Activated CD4-positive, CD25-positive, alpha-beta regulatory T cell treated with anti-CD3 and anti-CD28 coated beads, Interleukin-2, amount 50 U/mL, for 72 hours (primary cell): Measurements from ENCODE around the gene PGC.

Experiments used
- DNase-seq: peaks from one replicate; pipeline ENCODE4 v3.0.0; 2021

Gene PGC

DNA sequence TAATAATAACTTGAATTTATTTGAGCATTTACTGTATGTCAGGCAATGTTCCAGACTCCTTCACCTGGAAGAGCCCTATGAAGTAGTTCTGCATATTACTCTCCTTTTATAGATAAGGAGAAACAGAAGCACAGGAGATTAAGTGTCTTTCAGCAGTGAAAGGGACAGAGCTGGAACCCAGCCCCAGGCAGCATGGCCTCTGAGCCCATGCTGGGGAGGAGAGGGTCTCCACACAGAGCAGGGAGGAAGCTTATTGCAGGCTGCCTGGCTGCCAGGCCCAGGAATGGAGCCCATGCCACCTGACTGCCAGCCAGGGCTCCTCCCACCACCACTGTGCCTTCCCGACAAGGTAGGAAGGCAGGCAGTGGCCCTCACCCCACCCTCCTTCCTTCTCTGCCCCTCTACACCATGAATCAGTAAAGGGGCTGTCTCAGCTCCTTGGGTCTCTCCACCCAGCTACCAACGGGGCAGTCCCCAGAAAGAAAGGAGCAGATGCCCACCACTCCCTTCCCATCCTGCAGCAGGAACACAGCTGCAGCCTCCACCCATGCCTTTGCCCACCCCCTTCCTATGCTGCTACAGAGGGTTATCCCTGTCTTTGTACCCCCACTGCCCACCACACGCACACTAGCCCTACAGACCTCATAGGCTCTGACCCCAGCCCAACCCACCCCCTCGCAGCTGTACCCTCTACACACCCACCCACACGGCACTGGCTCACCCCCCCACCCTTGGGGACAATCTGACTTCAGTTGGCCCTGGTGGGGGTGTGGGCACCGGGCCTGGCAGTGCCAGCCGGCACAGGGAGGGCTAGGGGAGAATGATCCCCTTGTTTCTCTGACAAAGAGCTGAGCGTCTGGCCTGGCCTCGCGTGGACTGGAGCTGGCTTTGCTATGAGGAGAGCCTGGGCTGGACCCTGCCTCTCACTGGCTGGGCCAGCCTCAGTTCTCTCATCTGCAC lies 53.6 kb downstream of the PGC start:
- DNase-seq = no peak

DNA sequence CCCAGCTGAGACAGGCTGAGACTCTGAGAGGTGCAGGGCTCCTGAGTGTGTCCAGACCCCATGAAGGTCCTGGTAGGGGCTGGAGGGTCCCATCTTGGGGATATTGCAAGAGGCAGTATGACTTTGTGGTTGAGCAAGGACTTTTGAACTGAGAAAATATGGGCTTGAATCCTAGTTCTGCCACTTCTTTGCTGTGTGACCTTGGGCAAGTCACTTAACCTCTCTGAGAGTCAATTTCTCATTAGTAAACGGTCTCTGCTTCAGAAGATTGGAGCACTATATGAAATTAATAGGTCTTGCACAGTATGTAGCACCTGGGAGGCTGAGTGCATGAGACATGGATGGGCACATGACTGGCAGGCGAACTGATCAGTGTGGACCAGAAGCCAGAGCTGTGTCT lies 54.5 kb downstream of the PGC start:
- DNase-seq = no peak

DNA sequence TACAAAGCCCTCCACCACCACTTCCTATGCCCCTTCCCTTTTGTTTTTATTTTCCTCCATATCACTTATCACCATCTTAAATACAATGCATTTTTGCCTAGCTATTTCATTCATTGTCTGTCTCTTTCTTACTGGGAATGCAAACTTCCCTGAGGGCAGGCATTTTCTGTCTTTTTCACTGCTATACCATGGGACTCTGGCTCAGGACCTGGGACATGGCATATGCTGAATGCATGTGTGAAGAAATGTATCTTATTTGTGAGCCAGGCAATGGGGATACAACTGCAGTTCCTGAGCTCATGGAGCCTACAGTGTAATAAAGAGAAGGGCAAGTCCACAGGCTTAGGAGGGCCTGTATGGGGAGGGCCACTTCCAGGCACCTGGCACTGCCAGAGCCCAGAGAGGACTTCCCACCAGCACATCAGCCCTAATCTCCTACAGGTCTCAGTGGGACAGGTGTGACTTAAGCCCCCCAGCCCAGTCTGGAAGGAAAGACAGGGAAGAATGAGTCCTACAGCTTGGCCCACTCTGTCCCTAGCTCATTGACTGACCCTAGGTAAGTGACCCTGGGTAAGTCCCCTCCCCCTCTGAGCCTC lies 55.0 kb downstream of the PGC start:
- DNase-seq = no peak

DNA sequence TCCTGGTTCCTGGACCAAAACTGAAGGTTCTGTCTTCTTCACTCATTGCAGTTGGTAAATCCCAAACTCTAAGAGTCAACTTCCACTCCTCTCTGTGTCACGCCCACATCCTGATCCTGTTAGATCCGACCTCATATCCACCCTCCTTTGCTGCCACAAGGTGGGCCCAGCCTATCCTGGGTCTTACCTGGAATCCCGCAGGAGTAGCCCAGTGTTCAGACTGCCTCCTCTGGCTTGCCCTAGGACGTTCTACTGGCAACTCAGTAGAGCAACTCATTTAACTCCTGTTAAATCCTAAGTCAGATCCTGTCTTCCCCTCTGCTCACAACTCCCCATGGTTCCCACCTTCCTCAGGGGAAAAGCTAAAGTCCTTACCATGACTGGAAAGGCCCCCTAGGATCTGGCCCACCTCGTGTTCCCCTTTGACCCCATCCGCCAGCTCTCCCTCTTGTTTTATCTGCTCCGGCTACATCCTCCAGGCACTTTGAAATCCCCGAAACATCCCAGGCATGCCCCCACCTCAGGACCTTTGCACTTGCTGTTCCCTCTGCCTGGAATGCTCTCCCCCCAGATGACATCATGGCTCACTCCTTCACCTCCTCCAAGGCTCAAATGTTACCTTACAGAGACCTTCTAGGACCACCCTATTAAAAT lies 55.6 kb downstream of the PGC start:
- no peak for DNase-seq

DNA sequence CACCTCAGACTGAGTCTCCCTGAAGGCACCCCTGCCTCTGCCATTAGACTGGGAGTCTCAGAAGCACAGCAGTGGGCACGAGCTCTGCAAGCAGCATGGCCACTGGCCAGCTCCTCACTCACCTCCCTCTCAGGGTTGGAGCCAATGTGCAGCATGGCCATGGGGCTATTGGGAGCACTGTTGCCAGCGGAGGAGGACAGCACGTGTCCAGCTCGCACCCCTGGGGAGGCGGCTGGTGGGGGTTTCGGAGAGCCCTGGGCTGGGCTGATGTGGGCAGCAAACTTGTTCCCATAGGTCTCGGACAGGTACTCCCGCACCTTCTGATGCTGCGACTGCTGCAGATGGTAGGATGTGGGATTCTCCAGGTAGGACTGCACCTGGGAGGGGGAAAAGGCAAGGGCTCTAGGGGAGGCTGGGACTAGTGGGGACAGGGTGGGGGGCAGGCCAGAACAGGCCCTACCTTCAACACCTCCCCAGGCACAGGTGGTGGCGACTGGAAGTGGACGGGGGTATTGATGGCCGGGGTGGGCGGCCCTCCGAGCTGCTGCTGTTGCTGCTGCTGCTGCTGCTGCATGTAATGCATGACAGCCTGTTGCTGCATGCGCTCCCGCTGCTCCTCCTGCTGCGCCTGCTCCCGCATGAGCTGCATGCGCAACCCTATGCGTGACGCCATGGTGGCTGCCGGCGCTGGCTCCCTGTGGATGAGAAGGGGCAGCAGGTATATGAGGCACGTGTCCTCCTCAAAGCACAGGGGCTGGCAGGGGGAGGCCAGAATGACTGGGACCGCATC lies 56.5 kb downstream of the PGC start:
- DNase-seq = no peak

DNA sequence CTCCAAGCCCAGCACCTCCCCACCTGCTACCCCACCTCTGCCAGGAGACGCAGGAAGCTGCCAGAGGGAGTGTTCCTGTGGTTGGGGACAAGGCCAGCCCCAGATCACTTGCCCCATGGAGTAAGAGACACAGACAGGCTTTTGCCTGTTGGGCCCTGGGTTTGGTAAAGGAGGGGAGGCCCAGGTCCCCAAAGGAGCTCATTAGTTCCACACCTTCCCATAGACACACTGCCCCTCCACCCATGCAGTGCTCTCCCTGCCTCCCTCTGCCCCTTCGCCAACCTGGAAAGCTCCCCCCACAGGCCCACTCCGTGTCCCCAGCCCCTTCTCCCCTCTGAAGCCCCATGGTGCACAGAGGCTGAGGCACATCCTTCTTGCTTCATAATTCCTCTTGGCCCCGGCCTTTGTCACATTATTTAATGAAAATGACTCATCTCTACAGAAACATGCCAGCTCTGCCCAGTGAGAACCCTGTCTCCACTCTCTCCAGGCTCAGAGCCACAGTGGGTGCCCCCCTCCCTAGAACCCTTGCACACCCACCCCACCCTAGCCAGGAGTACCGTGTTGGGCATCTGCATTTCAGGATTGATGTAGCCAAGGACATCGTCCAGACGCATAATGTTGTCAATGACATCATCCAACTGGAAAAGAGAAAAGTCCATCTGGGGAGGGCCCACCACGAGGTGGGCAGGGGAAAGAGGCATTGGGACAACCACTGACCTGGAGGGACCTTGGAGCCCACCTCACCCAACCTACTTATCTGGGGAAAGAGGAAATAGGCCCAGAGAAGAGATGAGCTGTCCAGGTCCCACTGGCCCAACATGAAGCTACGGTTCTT lies 57.8 kb downstream of the PGC start:
- no peak for DNase-seq

DNA sequence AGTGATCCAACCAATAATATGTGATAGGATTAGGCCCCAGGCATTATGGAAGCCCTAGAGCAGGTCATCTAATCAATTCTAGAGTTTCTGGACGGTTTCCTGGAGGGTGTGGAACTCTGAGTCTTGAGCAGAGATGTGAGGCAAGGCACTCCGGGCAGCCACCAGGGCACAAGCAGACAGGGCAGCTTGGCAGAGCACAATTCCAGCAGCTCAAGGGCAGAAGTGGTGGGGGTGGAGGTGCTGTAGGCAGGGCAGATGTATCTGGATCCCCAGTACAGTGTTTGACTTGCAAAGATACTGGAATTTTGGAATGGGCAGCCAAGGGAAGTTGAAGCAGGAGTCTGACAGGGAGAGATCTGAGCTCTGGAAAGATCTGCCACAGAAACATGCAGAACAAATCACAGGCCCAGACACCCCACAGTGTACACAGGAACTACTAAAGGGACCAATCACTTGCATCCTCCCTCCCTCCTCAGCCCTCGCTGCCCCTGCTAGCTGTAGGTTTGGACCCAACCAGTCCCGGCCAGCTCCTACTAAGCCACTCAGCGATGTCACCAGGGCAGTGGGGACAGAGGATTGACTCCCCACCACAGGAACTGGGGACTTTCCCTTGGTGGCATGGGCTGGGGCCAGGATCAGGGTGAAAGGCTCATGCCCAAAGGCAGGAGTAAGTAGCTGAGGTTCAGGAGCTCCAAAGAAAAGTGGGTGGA lies 58.8 kb downstream of the PGC start:
- no peak for DNase-seq

DNA sequence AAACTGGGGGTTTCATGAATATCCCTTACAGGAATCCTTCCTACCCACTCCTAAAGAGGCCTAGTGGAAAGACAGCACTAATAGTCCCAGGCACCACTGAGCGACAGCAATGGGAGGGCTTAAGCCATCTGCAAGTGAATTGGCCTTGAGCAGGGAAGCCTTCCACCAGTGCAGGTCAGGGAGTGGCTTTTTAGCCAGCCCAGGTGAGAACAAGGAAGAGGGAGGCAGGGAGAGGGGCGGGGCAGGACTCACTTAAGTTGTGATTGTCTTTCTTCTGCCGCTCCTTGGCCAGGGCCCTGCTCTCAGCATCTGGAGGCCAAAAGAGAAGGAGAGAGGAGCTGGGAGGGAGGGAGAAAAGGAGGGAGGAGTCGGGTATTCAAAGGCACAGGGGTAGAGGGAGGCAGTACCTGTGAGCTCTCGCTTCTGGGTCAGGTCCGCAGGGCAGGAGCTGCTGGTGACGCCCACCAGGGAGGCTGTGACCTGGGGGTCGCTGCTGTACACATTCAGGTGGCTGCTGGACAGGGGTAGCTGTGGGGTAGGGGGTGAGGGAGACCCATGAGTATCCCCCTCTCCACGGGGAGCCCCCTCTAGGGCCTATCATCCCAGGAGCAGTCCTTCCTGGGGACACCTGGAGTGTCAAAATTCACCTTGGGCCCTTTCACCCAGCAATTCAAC lies 59.6 kb downstream of the PGC start:
- no peak for DNase-seq
